HG03097 (cell line): ENCODE results near the gene APOO.

Experiments
- ATAC-seq: cut with Tn5 transposase; IDR thresholded peaks from one replicate; pipeline ENCODE4 v1.9.1; 2021; ENCODE audit not compliant: unreplicated experiment, low FRiP score

Gene APOO

GRCh38 chrX:23822397-23822796, 85.3 kb downstream of the APOO start:
- no peak for ATAC-seq

- ATAC-seq: no peak
Measured at GRCh38 chrX:23821847-23822246, 85.9 kb downstream of the APOO start.

- no peak for ATAC-seq
Measured at GRCh38 chrX:23820235-23820782, 87.4 kb downstream of the APOO start.

- no peak for ATAC-seq
Measured at GRCh38 chrX:23819385-23820234, 88.1 kb downstream of the APOO start.

GRCh38 chrX:23817979-23818336, 89.8 kb downstream of the APOO start:
- no peak for ATAC-seq

GRCh38 chrX:23816179-23816578, 91.6 kb downstream of the APOO start:
- ATAC-seq: no peak

GRCh38 chrX:23815376-23815775, 92.4 kb downstream of the APOO start:
- ATAC-seq: no peak

GRCh38 chrX:23813808-23814207, 93.9 kb downstream of the APOO start:
- no peak for ATAC-seq

- ATAC-seq: no peak
Measured at GRCh38 chrX:23811656-23812055, 96.1 kb downstream of the APOO start.

- ATAC-seq: no peak
Measured at GRCh38 chrX:23811108-23811651, 96.6 kb downstream of the APOO start.

- no peak for ATAC-seq
Measured at GRCh38 chrX:23810279-23810678, 97.5 kb downstream of the APOO start.

- no peak for ATAC-seq
Measured at GRCh38 chrX:23805389-23805788, 102.3 kb downstream of the APOO start.

GRCh38 chrX:23804578-23804977, 103.2 kb downstream of the APOO start:
- ATAC-seq: no peak

GRCh38 chrX:23803931-23804381, 103.8 kb downstream of the APOO start:
- ATAC-seq: no peak

GRCh38 chrX:23802431-23802830, 105.3 kb downstream of the APOO start:
- ATAC-seq: no peak

- no peak for ATAC-seq
Measured at GRCh38 chrX:23799469-23800065, 108.2 kb downstream of the APOO start.

- no peak for ATAC-seq
Measured at GRCh38 chrX:23797371-23798128, 110.2 kb downstream of the APOO start.

GRCh38 chrX:23795221-23795620, 112.5 kb downstream of the APOO start:
- no peak for ATAC-seq

- no peak for ATAC-seq
Measured at GRCh38 chrX:23792861-23793553, 114.7 kb downstream of the APOO start.

- ATAC-seq: no peak
Measured at GRCh38 chrX:23790155-23790497, 117.6 kb downstream of the APOO start.
